Retinal pigment epithelial cell (primary cell): ENCODE data around the gene FBN2.

ENCODE experiments used
- DNase-seq: peaks from one replicate; pipeline ENCODE4 v3.0.0-alpha.2; 2010; ENCODE audit warnings: low read depth
- H3K4me3 ChIP-seq: 2 replicates; pipeline ENCODE4 v1.5.1; 2011; ENCODE audit warnings: mild to moderate bottlenecking, low read length, control low read depth, moderate library complexity
- CTCF ChIP-seq: conservative IDR thresholded peaks from 2 replicates; pipeline ENCODE4 v1.5.1; 2011; ENCODE audit warnings: low read depth, low read length, control low read depth, inconsistent platforms

Gene FBN2

GRCh38 chr5:128494516-128494915 is 43.5 kb downstream of the FBN2 start:
- H3K4me3 ChIP-seq = no peak overlapping the region
- no peak for DNase-seq
- TF ChIP-seq CTCF = peak; percentile 41

GRCh38 chr5:128493657-128494329 is 44.3 kb downstream of the FBN2 start:
- no peak for DNase-seq
- no peak overlapping the region for H3K4me3 ChIP-seq
- TF ChIP-seq CTCF = no peak

- no peak overlapping the region for H3K4me3 ChIP-seq
- TF ChIP-seq CTCF = no peak
- DNase-seq = peak; percentile 56
These were observed 46.8 kb downstream of the FBN2 start for GRCh38 chr5:128491291-128491690.

- no peak for DNase-seq
- H3K4me3 ChIP-seq = no peak overlapping the region
- TF ChIP-seq CTCF = no peak
These were observed 47.3 kb downstream of the FBN2 start for GRCh38 chr5:128490761-128491160.

GRCh38 chr5:128487041-128487440 is 51.0 kb downstream of the FBN2 start:
- no peak for DNase-seq
- H3K4me3 ChIP-seq = no peak overlapping the region
- TF ChIP-seq CTCF = no peak

- H3K4me3 ChIP-seq = no peak overlapping the region
- DNase-seq = peak; percentile 50
- no peak for TF ChIP-seq CTCF
These were observed 54.3 kb downstream of the FBN2 start for GRCh38 chr5:128483738-128484137.

- no peak for DNase-seq
- TF ChIP-seq CTCF = no peak
- no peak overlapping the region for H3K4me3 ChIP-seq
These were observed 57.0 kb downstream of the FBN2 start for GRCh38 chr5:128480906-128481633.
